ENCODE data around the gene KRT1.

- TF ChIP-seq CTCF (conservative IDR thresholded peaks at IDR 0.05 in 1 of 2, IDR thresholded peaks at IDR 0.05 in 1 of 2; ENCODE audit: low read depth in 1 of 2, low read length in 2 of 2) (no peak), EZH2 (IDR thresholded peaks at IDR 0.05; ENCODE audit: low read length, missing control alignments) (no peak)
These were observed 49.5 kb downstream of the KRT1 start for GRCh38 chr12:52630599-52631200.

All from fibroblast of lung (primary cell).